ENCODE data around the gene ALS2CL.

ALS2CL gene

DNA sequence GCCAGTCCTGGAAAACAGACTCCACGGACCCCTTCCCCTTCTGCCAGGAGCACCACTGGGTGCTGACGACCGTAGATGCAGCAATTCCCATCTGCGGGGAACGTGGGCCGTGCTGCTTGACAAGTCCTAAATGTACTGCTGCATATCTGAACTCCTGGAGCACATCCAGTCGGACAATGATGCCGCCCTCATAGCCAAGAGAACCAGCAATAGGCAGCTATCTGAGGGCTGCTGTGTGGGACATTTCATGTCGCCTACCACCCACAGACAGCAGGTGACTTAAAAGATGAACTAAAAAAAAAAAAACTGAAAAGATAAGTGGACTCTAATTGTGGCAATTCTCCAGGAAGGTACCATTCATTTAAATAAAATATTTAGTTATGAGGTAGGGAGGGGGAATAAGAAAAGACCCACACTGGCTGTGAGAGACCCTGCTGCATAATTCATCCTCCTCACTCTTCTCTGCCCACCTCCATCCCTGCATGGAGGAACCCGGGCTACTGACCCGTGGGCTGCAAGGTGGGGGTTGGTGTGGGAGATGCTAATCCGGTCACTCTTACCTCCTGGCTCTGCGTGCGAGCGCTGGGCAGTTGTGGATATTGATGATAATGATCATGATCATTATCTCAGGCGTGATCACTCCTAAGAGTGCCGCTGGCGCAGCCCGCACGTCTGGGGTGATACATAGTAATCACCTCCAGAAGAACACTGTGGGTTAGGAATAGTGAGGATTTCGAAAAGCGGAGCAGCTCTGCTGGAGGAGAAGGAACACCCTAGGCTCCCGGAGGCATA lies 28.3 kb downstream of the ALS2CL start:
- DNase-seq (ENCODE audit: low read depth, low spot score): no peak

GRCh38 chr3:46664188-46664970 lies 29.1 kb downstream of the ALS2CL start:
- no peak for DNase-seq (ENCODE audit: low read depth, low spot score)

- no peak for DNase-seq (ENCODE audit: low read depth, low spot score)
Observed at GRCh38 chr3:46663591-46664135, 29.8 kb downstream of the ALS2CL start.

GRCh38 chr3:46662771-46663551 lies 30.5 kb downstream of the ALS2CL start:
- no peak for DNase-seq (ENCODE audit: low read depth, low spot score)

GRCh38 chr3:46661776-46662766 lies 31.4 kb downstream of the ALS2CL start:
- no peak for DNase-seq (ENCODE audit: low read depth, low spot score)

DNA sequence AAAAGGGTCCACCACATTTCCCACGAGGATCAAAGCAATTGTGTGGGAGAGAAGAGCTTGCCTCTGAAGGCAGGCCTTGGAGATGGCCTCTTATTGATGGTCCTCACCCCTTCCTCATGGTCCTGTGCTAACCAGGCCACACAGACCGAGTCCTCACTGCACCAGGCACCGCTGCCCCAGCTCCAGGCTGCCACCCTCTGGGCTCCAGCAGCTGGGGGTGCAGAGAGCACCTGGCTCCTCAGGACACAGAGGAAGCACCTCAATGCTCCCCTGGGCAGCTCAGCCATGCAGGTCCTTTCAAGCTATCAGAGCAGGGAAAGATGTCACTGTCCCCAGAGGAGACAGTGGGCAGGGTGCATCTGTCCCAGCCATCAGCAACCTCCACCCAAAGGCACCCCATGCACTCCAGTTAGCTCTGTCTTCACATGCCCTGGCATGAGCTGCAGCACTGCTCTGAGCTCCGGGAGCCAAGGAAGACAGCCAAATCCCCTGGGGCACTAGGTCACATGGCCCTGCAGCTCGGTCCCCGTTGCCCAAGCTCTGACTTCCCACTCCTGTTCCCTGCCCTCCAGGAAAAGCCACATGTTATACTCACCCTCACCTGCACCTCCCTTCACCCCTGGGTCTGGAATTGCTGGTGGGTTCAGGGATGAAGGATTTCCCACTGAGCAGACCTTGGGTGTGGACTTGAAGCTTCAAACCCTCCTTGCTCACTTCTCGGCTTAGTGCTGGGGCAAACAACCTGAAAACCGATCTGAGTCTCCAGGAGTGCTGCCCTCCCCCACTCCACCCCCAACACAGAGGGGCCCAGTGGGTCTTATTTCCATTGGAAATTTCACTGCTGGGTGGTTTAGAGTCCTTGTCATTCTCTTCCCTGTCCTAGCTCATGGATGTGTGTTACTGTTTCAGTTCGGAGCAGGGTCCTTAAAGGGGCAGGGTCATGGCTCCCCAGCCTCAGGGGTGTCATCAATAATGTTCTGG lies 32.6 kb downstream of the ALS2CL start:
- DNase-seq (ENCODE audit: low read depth, low spot score): no peak

DNA sequence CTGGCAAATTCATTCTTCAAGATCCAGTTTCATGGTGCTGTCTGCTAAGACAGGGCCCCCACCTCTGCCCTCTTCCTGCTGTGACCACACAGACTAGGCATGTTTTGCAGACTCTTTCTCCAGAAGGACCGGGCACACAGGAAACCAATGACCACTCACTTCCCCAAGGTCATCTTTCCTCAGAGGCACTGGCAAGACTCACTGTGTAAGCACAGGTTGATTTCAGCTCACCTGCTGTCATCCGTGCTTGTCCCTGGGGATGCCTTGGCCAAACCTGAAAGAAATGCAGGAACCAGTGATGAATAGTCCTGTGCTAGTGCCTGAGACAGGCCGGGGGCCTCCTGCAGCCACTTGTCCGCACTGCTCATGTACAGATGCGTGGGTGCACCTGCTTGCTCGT lies 33.5 kb downstream of the ALS2CL start:
- no peak for DNase-seq (ENCODE audit: low read depth, low spot score)

GRCh38 chr3:46659285-46659684 lies 34.2 kb downstream of the ALS2CL start:
- no peak for DNase-seq (ENCODE audit: low read depth, low spot score)

DNA sequence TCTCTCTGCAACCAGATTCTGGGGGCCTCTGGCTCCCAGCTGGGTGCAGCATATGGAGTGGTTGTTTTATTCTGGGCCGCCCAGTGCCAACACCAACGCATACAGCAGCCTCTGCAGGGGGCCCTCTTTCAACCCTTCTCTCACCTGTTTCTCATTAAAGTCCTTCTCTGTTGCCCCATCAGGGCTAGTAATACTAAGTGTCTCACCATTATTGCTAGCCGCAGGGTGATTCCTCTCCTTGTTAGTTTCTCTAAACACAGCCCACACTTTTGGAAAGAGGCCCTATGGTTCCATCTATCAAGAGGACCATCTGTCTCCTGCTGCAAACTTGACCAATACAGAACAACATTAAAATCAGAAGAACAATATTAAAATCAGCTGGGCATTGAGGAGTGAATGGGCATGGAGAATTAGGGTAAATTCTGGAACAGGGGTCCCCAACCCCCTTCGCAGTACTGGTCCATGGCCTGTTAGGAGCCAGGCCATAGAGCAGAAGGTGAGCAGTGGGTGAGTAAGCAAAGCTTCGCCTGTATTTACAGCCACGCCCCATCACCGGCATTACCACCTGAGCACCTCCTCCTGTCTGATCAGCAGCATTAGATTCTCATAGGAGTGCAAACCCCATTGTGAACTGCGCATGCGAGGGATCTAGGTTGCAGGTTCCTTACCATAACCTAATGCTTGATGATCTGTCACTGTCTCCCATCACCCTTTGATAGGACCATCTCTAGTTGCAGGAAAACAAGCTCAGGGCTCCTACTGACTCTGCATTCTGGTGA lies 36.5 kb downstream of the ALS2CL start:
- no peak for DNase-seq (ENCODE audit: low read depth, low spot score)

DNA sequence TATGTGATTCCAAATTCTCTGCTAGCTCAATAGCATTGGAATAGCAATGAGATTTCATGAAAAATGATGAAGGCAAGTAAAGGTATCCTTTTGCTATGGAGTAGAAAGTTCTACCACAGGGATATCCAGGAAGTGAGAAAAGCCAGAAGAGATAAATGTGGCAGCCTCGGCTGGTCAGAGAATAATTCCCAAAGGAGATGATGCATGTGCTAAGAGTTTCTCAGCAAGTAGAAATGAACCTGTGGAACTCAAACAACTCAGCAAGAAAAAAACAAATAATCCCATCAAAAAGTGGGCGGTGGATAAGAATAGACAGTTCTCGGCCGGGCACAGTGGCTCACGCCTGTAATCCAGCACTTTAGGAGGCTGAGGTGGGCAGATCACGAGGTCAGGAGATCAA lies 38.2 kb downstream of the ALS2CL start:
- DNase-seq (ENCODE audit: low read depth, low spot score): no peak

- DNase-seq (ENCODE audit: low read depth, low spot score): no peak
Observed at GRCh38 chr3:46651084-46651483, 42.4 kb downstream of the ALS2CL start.

DNA sequence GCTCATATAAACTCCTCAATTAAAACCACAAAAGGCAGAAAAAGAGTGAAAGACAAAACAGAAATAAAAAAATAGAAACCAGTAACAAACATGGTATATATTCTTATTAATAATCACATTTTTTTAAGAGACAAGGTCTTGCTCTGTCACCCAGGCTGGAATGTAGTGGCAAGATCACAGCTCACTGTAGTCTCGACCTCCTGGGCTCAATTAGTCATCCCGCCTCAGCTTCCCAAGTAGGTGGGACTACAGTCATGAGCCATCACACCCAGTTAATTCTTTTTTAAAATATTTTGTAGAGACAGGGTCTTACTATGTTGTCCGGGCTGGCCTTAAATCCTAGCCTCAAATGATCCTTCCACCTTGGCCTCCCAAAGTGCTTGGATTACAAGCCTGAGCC lies 44.0 kb downstream of the ALS2CL start:
- DNase-seq (ENCODE audit: low read depth, low spot score): no peak

GRCh38 chr3:46648096-46648495 lies 45.4 kb downstream of the ALS2CL start:
- no peak for DNase-seq (ENCODE audit: low read depth, low spot score)

DNA sequence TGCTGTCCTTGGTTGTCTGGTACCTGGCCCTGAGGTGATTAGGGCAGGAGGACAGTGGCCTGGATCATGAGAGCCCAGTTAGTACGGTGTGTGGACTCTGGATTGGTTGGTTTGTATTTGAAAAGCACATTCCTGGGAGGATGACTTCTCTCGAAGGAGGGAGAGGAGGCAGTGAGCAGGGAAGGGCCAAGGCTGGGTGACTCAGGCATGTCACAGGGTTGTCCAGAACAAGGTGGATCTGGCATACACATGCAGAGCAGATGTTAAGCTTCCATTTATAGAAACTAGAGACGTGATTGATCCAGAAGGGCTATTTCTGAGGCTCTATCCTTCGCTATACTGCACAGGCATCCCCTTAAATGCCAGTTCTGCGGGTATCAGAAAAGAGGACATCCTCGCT lies 46.8 kb downstream of the ALS2CL start:
- no peak for DNase-seq (ENCODE audit: low read depth, low spot score)

- no peak for DNase-seq (ENCODE audit: low read depth, low spot score)
Observed at GRCh38 chr3:46643701-46644100, 49.8 kb downstream of the ALS2CL start.

- DNase-seq (ENCODE audit: low read depth, low spot score): no peak
Observed at GRCh38 chr3:46642971-46643370, 50.5 kb downstream of the ALS2CL start.

GRCh38 chr3:46640927-46641326 lies 52.6 kb downstream of the ALS2CL start:
- DNase-seq (ENCODE audit: low read depth, low spot score): no peak

DNA sequence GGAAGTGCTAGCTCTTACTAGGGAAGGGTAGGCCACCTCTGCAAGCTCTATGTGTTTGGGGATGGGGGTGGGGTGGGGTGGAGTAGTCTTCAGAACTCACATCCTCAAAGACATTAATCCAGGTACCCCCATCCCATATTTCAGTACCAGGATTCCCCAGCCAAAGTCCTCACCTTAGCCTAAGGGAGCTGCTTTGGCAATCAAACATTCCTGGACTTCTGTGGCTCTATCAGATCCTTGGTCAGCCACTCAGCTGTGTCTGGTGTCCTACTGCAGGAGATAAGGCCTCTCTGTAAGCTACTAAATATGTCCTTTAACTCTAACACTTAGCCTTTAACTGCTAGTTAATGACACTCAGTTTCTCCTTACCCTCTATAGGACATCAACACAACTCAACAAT lies 54.3 kb downstream of the ALS2CL start:
- no peak for DNase-seq (ENCODE audit: low read depth, low spot score)

DNA sequence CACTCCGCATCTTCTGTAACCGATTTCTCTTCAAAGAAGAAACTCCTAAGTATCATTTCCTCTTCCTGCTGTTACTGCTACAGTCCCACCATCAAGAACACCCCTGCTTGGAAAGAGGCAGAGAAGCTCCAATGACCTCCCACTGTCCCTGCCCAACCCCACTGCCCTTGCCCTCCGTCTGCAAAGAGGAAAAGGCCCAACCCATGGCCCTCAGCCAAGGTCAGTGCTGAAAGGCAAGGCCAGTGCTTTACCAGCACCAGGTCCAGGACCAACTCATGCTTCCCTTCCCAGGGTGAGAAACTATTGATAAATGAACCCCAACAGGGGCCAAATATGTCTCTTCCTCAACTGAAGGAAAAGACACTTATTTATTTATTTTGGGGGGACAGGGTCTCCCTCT lies 58.6 kb downstream of the ALS2CL start:
- no peak for DNase-seq (ENCODE audit: low read depth, low spot score)
